Lower leg skin (tissue), 4 donors: ENCODE measurements around the gene MYO7A. TPM values are rescaled to one million over a fixed set of nuclear protein-coding genes. Genes with fewer than 3 reads are reported as not detected.

ENCODE experiments used
- DNase-seq, 2 donors: peaks; one replicate each; pipeline ENCODE4 v3.0.0-alpha.2; 2019; ENCODE audit warnings: low spot score in 2 of 2
- H3K4me3 ChIP-seq: fragments of 200-600 bp; sonication (generic); 2 replicates; pipeline ENCODE4 v1.5.1; 2017; ENCODE audit warnings: mild to moderate bottlenecking, low read depth; ENCODE audit not compliant: poor library complexity, severe bottlenecking
- POLR2A ChIP-seq, 2 donors: fragments of 450-650 bp; IDR thresholded peaks; one replicate each; pipeline ENCODE4 v1.6.1; 2016 to 2017; ENCODE audit warnings: antibody characterized with exemption in 2 of 2, mild to moderate bottlenecking in 1 of 2, moderate library complexity in 1 of 2
- WGBS, 2 donors: methylation state at CpG; one replicate each; pipeline ENCODE4 v1.1.5; 2018; 5-methylcytosine and 5-hydroxymethylcytosine counted together
- intact Hi-C: fragments of 100-400 bp; cut with DNase I; formaldehyde crosslinking; loops from one replicate; pipeline ENCODE4 v1.15.0; 2023; ENCODE audit warnings: low total_unique reads
- total RNA-seq, 4 donors: library from RNA; depleted of rRNA; stranded (reverse); fragments of >200 nt; gene quantifications; one replicate each; pipeline ENCODE4 v1.1.0, GENCODE V29; 2016
- TF ChIP-seq, protein P1 (sequence below), 3 donors: fragments of 450-650 bp; IDR thresholded peaks; one replicate each; pipeline ENCODE4 v1.5.1; 2016; ENCODE audit warnings: antibody characterized with exemption in 3 of 3, mild to moderate bottlenecking in 3 of 3, moderate library complexity in 2 of 3

Gene MYO7A
- total RNA-seq, 4 donors from 2014 or later, result 0.69 to 2.1 (median 1.4) TPM

DNA sequence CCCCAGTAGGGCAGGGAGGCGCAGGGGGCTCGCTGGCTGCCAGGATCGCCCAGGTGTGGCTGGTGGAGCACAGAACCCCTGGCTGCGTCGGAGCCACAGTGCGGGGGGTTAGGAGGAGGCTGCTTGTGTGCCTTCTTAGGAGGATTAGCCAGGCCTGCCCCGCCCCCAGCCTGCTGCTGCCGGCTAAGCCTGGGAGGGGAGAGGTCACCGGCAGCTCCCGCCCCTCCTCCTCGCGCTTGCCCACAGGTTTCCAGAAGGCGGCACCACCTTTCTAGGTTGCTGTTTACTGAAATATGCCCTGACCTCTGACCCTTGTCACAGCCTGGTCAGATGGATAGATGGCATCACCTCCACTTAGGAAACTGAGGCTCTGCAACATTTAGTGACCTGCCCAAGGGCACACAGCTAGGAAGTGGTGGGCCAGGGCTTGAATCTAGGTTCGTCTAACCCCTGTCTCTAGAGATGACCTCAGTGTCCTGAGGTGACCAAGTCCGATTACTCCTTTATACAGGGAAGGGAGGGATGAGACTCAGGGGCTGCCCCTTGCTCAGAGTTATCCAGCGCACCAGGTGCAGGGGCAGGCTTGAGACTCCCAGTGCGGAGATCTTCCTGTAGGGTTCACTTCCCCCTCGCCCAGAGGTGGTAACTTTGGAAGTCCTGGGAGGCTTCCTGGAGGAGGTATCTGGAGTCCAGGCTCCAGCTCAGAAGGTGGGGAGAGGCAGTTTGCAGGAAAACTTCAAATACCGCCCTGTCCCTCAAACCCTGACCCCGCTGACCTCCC is 44.0 kb downstream of the MYO7A start:
- intact Hi-C loops, result no loop called here
- 64 to 80% methylated on average over 19 of the region's 20 CpGs for WGBS, 2 donors
- DNase-seq, result no peak
- H3K4me3 ChIP-seq, result no peak overlapping the region
- TF ChIP-seq POLR2A (IDR thresholded peaks at IDR 0.05), result no peak
- TF ChIP-seq, protein P1, sequence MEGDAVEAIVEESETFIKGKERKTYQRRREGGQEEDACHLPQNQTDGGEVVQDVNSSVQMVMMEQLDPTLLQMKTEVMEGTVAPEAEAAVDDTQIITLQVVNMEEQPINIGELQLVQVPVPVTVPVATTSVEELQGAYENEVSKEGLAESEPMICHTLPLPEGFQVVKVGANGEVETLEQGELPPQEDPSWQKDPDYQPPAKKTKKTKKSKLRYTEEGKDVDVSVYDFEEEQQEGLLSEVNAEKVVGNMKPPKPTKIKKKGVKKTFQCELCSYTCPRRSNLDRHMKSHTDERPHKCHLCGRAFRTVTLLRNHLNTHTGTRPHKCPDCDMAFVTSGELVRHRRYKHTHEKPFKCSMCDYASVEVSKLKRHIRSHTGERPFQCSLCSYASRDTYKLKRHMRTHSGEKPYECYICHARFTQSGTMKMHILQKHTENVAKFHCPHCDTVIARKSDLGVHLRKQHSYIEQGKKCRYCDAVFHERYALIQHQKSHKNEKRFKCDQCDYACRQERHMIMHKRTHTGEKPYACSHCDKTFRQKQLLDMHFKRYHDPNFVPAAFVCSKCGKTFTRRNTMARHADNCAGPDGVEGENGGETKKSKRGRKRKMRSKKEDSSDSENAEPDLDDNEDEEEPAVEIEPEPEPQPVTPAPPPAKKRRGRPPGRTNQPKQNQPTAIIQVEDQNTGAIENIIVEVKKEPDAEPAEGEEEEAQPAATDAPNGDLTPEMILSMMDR (IDR thresholded peaks at IDR 0.05), result no peak

DNA sequence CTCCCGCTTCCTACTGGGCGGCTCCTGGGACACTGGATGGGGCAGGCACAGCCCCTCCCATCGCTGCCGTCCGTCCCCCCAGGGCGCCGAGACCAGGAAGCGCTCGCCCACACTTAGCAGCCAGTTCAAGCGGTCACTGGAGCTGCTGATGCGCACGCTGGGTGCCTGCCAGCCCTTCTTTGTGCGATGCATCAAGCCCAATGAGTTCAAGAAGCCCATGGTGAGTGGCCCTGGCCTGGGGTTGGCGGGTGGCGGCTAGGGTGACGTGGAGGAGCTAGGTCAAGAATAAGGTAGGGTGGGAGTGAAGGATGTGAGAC is 44.6 kb downstream of the MYO7A start:
- intact Hi-C loops, result no loop called here
- no peak overlapping the region for H3K4me3 ChIP-seq
- 75 to 79% methylated on average over 16 of the region's 16 CpGs for WGBS, 2 donors
- DNase-seq, result no peak
- TF ChIP-seq POLR2A (IDR thresholded peaks at IDR 0.05), result no peak
- TF ChIP-seq, protein P1 (IDR thresholded peaks at IDR 0.05), result no peak

DNA sequence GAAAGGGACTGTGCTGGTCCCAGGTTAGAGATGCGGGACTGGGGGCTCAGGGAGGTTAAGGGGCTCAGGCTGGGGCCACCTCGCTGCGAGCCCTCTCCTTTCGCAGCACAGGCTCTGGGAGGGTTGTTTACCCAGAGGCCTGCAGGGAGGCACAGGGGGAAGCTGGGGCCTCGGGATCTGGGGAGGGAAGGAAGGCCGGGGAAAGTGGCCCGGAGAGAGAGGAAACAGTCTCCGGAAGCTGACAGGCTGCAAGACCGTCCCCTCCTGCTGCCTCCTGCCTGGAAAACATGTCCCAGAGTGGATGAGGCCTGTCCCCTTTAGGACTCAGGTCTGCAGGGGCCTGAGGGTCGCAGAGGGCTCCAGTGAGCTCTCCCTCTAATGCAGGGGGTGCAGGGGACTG is 45.4 kb downstream of the MYO7A start:
- no peak overlapping the region for H3K4me3 ChIP-seq
- intact Hi-C loops, result no loop called here
- TF ChIP-seq, protein P1 (IDR thresholded peaks at IDR 0.05), result no peak
- TF ChIP-seq POLR2A (IDR thresholded peaks at IDR 0.05), result no peak
- DNase-seq, result no peak
- WGBS, 2 donors, result 82 to 91% methylated on average over 10 of the region's 10 CpGs

DNA sequence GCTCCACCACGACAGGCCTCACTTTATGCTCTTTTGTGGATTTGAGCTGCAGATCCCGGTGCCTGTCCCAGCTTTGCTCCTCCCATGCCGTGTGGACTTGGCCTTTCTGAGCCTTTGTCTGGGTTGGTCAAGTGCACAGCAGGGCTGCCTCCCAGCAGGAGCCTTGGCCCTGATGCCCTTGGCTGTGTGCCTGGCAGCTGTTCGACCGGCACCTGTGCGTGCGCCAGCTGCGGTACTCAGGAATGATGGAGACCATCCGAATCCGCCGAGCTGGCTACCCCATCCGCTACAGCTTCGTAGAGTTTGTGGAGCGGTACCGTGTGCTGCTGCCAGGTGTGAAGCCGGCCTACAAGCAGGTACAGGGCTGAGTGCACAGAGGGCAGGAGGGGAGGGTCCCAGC is 46.5 kb downstream of the MYO7A start:
- WGBS, 2 donors, result 85 to 87% methylated on average over 12 to 16 of the region's 16 CpGs
- H3K4me3 ChIP-seq, result no peak overlapping the region
- no peak for DNase-seq
- TF ChIP-seq, protein P1 (IDR thresholded peaks at IDR 0.05), result no peak
- no peak for TF ChIP-seq POLR2A (IDR thresholded peaks at IDR 0.05)
- intact Hi-C loops, result no loop called here

DNA sequence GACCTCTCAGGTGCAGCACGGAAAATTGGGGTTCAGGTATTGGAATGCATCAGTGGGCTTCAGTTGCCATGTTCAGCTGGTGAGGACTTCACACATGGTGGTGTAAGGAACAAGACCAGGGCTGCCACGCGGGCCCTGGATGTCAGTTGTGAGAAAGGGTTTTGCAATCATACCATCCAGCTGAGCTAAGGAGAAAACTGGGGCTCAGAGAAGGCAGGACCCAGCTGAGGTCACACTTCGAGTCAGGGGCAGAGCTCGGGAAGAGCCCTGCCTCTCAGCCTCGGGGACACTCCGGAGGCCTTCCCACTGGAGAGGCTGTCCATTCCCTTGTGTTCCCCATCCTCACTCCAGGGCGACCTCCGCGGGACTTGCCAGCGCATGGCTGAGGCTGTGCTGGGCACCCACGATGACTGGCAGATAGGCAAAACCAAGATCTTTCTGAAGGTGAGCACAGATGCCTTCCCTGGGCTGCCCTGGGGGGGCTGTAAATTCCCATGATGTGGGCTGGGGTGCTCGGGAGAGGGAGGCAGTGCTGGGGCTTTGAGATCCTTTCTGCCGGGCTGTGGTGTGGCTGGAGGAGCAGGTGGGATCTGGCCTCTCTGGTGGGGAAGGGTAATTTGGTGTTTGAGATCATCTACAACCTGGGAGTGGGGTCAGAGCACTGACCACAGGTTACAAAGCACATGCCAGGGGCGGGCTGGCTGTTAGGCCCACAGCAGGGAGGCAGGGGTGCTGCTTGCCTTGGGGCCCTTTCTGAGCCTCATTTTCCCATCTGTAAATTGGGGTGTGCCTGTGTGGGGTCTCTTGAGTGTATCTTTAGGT is 47.2 kb downstream of the MYO7A start:
- intact Hi-C loops, result no loop called here
- WGBS, 2 donors, result 83 to 87% methylated on average over 8 to 15 of the region's 15 CpGs
- TF ChIP-seq, protein P1 (IDR thresholded peaks at IDR 0.05), result no peak
- no peak for TF ChIP-seq POLR2A (IDR thresholded peaks at IDR 0.05)
- DNase-seq, result peak in 1 of 2 donors; percentile 32
- H3K4me3 ChIP-seq, result no peak overlapping the region
